A673 (cell line): ENCODE results near the gene ODC1.

ENCODE experiments used
- EZH2 ChIP-seq: fragments of 200-600 bp; sonication (generic); IDR thresholded peaks from 2 replicates; pipeline ENCODE4 v1.6.1; 2017; ENCODE audit warnings: borderline replicate concordance, low read depth, mild to moderate bottlenecking, mixed read lengths, antibody characterized with exemption, low read length; ENCODE audit not compliant: poor library complexity, severe bottlenecking
- TF ChIP-seq, protein P1 (sequence below): fragments of 300-800, 200-600 bp; sonication (generic); conservative IDR thresholded peaks from 2 replicates; pipeline ENCODE4 v1.5.1; 2017; ENCODE audit warnings: low read depth, mild to moderate bottlenecking, antibody characterized with exemption, low read length, moderate library complexity, mixed read lengths

GRCh38 chr2:10404324-10405143, 43.6 kb downstream of the ODC1 start:
- TF ChIP-seq, protein P1, sequence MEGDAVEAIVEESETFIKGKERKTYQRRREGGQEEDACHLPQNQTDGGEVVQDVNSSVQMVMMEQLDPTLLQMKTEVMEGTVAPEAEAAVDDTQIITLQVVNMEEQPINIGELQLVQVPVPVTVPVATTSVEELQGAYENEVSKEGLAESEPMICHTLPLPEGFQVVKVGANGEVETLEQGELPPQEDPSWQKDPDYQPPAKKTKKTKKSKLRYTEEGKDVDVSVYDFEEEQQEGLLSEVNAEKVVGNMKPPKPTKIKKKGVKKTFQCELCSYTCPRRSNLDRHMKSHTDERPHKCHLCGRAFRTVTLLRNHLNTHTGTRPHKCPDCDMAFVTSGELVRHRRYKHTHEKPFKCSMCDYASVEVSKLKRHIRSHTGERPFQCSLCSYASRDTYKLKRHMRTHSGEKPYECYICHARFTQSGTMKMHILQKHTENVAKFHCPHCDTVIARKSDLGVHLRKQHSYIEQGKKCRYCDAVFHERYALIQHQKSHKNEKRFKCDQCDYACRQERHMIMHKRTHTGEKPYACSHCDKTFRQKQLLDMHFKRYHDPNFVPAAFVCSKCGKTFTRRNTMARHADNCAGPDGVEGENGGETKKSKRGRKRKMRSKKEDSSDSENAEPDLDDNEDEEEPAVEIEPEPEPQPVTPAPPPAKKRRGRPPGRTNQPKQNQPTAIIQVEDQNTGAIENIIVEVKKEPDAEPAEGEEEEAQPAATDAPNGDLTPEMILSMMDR, result no peak
- no peak for TF ChIP-seq EZH2
